HG03135 (cell line): ENCODE results near the gene TBC1D22A.

Experiments
- ATAC-seq: cut with Tn5 transposase; IDR thresholded peaks from one replicate; pipeline ENCODE4 v1.9.1; 2021; ENCODE audit warnings: mild to moderate bottlenecking, moderate library complexity; ENCODE audit not compliant: unreplicated experiment

TBC1D22A gene

DNA sequence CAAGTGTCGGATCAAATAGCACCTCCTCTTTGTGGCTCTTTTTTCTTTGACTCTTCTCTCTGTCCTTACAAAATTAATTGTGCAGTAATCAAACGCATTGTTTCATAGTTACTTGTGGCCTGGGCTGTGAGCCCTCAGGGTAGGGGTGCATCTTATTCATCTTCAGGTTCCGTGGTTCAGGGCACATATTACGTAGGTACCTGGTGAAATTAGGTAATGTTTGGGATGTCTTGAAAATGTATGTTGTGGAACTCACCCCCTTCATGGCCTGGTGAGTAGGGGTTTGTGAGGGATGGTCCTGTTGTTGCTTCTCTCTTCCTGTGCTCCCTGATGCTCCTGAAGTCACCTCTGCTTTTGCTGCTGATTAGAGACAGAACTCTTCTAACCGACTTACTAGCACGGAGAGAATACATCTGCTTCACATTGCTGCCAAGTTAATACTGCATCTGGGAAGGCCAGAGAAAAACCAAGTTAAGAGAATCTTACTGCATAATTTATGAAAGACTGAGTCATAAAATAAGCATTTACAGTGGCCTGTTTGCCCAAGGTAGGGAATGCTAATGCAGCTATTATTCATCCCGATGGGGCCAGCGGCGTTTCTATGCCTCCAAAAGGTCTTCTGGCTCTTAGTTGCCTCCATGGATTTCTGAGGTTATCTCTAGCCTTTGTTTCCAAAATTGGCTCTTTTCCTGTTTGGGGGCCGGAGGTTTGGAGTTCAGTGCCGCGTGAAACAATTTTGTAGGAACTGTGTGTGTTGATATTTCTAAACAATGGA, 66.9 kb downstream of the TBC1D22A start:
- ATAC-seq, result no peak

DNA sequence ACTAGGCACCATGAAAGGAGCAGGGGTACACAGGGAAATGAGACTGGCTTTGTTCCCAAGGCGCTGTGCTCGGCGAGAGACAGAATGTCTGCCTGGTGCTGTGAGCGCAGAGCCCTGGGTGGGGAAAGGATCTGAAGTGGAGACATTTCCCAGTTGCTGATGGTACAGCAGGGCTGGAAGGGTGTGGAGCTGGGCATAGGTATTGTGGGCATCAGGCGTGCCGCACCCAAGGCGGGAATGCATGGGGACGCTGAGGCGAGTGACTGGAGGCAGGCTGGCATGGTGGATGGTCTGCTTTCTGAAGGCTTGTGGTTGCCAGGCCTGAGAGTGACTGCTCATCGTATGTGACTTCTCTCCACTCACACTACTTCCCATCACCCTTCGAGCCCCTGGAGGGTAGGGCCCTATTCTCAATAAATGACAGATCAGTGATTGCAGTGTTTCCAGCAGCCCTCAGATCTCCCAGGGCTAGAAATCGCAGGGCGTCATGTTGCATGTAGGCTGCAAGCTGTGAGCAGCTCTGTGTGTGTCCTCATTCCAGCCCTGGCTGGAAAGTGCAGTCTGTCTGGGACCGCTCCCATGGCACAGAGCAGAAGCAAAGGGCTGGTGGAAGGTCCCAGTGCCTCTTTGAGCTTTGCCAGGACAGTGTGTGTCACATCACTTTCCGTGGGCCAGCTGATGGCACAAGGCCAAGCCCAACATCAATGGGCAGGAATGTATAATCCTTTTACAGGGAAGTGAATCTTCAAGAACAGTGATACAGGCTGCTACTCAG, 67.7 kb downstream of the TBC1D22A start:
- ATAC-seq, result no peak

- ATAC-seq, result no peak
These were observed 68.4 kb downstream of the TBC1D22A start for GRCh38 chr22:46830841-46831240.

- no peak for ATAC-seq
These were observed 70.8 kb downstream of the TBC1D22A start for GRCh38 chr22:46833228-46833627.

DNA sequence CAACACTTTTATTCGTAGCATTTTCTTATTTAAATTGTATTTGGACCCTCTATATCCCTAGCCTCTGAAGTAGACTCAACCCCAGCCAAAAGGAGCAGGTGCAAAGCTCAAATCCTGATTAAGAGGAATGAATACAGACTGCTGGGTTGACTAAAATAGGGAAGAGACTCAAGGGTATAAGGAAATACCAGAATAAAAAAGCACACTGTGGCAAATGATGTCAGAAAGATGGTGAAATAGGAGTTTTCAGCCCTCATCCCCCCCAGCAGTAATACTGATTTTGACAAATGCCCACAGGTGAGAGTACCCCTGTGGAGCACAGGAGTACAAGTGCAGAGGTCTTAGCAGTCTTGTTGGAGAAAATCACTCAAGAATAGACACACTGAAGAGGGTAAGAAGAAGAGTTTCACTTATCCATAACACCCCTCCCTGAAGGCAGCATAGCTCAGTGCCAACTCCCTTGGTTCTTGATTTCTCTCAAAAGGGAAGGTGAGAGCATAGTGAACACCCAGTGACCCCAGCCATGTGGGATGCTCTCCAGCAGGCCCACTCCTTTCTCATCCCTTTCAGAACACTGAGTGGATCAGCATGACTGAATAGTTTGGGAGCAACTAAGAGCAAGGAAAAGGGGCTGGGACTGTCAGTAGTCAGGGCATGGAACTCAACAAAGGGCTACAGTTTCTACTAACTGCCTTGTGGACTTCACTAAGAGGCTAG, 71.7 kb downstream of the TBC1D22A start:
- ATAC-seq, result no peak

DNA sequence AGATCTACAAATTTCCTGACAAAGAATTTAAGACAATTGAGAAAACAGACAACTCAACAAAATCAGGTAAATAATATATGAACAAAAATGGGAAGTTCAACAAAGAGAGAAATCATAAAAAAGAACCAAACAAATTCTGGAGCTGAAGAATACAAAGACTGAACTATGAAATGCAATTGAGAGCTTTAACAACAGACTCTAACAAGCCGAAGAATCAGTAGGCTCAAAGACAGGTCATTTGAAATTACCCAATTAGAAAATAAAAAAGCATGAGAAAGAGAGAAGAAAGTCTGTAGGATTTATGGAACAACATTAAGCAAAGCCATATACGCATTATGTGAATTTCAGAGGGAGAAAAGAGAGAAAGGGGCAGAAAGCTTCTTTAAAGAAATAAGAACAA, 72.8 kb downstream of the TBC1D22A start:
- no peak for ATAC-seq

- ATAC-seq, result no peak
These were observed 73.2 kb downstream of the TBC1D22A start for GRCh38 chr22:46835693-46836092.

- no peak for ATAC-seq
These were observed 79.1 kb downstream of the TBC1D22A start for GRCh38 chr22:46841522-46841921.

DNA sequence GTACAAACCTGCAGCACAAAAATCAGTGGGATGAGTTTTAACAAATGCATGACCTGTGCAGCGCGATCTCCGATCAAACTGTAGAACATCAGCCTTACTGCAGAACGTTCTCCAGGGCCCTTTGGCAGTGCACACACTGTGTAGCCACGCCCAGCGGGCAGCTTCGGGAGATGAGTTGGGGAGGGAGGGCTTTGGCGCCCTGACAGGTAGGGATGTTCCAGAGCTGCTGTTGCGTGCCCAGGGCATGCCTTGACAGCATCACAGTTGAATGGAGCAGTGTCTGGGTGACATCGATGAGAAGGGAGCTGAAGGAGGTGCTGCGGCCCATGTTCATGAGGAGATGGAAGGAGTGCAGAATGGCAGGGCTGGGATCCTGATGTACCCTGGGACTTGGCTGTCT, 80.2 kb downstream of the TBC1D22A start:
- no peak for ATAC-seq

DNA sequence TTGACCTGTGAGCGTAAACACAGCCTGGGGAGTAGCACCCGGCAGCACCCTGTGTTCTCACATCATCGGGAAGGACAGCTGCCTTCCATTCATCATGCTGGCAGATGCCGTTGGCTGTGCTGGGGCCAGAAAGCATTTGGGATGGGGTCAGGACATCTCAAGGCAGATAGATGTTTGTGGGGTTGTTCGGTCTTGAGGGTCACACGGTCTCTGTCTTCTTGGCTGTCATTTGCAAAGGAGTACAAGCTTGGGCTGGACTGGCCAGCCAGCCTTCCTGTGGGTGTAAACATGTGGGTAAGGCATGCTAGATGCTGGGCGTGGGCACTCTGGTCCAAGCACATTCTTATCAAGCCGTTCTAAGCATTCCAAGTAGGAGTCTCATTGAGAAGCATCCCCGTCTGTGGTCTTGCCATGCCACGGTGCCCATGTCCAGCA, 81.4 kb downstream of the TBC1D22A start:
- no peak for ATAC-seq

DNA sequence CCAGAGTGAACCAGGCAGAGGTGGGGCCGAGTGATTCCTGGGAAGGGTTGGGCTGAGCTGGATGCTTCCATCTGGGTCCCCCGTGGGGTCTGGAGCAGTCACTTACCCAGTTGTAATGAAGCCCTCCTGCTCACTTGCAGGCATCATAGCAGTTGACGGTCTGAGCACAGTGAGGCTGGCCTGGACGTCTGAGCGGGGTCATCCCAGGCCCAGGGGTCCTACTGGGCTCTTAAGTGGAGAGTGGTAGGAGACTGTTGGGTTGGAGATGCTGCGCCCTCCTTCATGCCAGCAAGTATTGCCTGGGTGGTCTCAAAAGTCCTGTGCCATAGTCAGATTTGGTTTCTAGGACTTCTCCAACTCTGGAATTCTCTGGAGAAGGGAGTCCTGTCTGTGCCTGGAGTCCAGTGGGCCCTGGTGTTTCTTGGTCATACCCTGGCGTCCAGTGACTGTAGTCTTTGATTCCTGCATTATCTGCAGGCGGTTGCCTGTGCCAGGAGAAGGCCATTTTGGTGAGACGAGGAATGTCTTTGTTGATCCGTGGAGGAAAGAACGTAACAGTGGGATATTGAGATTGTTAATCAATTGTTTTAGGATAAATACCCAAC, 82.3 kb downstream of the TBC1D22A start:
- no peak for ATAC-seq

DNA sequence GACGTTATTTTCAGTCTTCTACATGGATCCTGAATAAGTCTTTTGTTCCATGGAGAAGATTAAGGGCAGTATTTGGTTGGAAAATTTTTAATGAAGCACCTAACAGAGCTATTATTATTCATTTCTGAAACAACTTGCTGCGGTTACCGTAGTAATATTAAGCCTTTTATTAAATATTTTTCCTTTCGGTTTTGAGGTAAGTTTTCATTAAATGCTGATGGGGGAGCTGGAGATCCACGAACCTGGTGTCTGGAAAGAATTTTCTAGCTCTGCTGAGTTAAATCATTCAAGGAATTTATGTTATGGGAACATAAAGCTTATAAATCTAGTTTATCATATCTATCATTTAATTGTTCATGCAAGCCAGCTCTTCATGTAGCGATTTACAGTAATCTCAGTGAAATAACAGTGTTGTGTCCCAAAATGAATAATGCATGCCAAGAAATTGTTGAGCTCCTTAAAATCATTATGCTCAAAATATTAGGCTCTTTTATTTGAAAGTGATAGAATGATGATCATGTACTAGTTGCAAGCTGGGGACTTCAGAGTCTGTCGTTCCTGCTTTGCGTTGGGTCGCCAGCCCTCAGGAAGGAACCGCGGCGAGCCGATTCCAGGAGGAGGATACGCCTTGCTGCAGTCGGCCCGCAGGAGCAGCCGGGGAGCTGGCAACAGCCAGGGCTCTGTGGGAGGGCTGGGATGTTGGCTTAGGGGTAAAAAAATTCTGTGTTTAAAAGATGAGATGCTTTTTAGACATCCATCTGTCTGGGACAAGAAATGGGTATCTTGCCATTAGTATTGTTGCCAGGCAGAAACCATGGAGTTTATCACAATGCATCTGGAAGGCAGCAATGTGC, 83.1 kb downstream of the TBC1D22A start:
- ATAC-seq, result no peak

DNA sequence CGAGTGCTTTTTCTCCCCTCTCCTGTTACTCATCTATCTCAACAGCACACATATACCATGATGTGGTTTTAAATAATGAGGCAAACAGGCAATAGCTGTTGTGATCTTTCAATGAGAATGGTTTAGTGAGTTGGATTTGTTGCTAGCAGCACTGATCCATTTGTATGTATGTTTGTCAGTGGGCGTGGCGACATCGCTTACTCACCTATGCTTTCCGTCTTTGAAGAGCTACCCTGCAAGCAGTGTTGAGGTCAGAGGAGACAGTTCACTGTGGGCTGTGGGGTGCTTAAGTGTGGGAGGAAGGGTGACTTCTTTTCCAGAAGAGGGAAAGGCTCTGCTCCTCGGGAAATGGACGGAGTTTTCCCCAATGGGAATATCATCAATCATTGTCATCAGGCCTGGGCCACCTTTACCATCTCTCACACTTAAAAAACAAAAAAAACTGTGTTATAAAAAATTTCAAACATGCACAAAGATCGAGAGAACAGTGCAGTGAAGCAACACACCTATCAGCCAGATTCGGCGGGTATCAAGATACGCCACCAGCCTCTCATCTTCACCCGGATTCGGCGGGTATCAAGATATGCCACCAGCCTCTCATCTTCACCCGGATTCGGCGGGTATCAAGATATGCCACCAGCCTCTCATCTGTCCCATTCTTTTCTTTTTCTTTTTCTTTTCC, 83.8 kb downstream of the TBC1D22A start:
- ATAC-seq, result no peak

GRCh38 chr22:46846832-46847355, 84.4 kb downstream of the TBC1D22A start:
- no peak for ATAC-seq

DNA sequence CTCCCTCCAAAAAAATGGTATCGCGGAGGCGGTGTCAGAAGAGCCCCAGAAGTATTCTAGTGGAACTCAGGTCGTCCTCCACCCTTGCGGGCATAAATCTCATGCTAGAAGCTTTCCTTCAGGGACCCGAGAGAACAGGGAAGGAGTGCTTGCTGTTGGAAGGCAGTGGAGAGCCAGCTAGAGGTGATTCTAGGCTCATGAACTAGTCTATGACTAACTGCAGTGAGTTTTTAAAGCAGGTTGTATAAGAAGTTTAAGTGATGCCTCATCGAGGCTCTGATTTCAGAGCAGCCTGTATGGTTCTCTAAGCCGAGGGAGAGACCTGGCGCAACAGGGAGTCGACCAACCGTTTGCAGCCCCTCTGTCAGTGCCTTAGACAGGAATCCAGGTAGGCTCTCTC, 85.7 kb downstream of the TBC1D22A start:
- ATAC-seq, result no peak

- ATAC-seq, result no peak
These were observed 86.7 kb downstream of the TBC1D22A start for GRCh38 chr22:46849101-46849500.

GRCh38 chr22:46849951-46850350, 87.5 kb downstream of the TBC1D22A start:
- ATAC-seq, result no peak

GRCh38 chr22:46851311-46851710, 88.9 kb downstream of the TBC1D22A start:
- ATAC-seq, result no peak

GRCh38 chr22:46851941-46852340, 89.5 kb downstream of the TBC1D22A start:
- no peak for ATAC-seq
